SIG-M5 treated with dmso at 0.1 percent for 504 hours (cell line): ENCODE measurements around the gene RHBDL3.
"Not testable (repeated sequence)": the region's sequence is repeated elsewhere in the genome, so short reads cannot be mapped to it uniquely, and the experiment has no call there.

Source experiments
- DNase-seq: peaks from one replicate; lab custom pipeline; 2025; ENCODE audit not compliant: unreplicated experiment; lab: John Stamatoyannopoulos, UW

The RHBDL3 gene

GRCh38 chr17:32323046-32323445, 57.4 kb downstream of the RHBDL3 start:
- no peak for DNase-seq

GRCh38 chr17:32323811-32324491, 58.3 kb downstream of the RHBDL3 start:
- no peak for DNase-seq

GRCh38 chr17:32327911-32328310, 62.3 kb downstream of the RHBDL3 start:
- no peak for DNase-seq

DNA sequence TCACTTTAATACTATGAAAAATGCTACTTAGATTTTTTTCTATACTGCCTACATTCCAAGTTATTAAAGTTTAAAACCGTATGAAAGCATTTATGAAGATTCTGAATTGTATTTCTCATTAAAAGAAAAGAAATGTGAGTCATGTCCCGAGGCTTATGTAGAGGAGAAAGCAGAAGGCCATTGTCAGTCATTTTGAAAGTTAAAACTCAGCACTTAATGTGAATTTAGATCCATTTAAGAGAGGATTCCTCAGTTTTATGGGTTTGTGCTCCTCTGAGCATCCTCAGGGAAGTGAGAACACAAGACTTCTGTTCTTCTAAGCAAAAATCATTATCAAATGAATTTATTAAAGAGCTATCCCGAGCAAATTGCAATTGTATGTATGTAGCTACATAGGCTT, 64.5 kb downstream of the RHBDL3 start:
- no peak for DNase-seq

GRCh38 chr17:32331243-32332040, 65.8 kb downstream of the RHBDL3 start:
- DNase-seq = peak; percentile 59

DNA sequence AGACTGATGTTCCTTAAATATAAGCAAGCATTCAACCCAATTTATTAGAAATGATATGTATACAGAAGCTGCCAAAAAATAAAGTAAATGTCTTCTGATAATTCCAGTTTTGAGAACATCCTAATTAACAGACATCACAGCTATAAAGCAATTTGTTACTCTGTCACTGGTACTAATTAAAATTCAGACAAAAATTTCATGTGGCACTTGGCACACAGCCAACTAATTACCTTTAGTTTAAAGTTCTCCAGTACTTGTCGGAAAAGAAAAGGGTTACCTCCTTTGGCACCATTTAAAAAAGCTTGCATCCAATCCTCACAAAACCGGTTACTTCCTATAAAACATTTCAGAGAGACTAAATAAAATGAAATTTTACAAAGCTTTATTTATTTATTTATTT, 67.6 kb downstream of the RHBDL3 start:
- no peak for DNase-seq

DNA sequence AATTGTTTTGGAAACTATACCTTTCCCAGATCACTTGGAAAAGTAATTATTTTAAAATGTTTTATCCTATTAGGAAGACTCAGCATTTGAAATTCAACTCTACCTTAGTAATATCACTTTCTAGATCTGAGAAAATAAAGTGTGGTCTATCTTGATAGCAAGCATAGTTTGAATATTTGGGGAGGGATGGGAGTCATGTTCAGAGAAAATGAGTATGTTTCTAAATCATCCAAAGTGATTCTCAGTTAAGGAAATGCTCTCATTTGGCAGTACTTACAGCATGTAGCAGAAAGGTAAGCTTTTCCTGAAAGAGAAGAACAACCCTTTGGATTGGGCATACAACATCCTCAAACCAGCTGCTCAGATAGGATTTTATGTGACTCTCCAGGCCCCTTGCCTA, 69.4 kb downstream of the RHBDL3 start:
- no peak for DNase-seq

DNA sequence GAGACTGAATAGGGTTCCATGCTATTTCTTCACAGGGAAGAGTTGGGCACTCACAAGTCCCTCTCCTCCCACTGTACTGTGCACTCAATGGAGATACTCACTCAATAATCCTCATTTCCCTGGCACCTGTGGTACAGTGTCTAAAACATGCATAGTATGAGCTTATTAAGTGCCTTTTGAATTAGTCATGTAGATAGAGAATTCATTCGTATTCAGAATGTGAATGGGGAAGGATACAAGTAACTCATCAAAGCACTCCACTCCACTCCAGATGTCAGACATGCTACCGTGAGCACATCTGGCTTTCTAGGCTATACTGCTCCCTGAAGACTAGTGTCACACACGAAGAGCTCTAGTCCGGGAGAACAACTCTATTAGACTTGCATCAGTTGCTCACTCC, 70.1 kb downstream of the RHBDL3 start:
- DNase-seq = no peak

DNA sequence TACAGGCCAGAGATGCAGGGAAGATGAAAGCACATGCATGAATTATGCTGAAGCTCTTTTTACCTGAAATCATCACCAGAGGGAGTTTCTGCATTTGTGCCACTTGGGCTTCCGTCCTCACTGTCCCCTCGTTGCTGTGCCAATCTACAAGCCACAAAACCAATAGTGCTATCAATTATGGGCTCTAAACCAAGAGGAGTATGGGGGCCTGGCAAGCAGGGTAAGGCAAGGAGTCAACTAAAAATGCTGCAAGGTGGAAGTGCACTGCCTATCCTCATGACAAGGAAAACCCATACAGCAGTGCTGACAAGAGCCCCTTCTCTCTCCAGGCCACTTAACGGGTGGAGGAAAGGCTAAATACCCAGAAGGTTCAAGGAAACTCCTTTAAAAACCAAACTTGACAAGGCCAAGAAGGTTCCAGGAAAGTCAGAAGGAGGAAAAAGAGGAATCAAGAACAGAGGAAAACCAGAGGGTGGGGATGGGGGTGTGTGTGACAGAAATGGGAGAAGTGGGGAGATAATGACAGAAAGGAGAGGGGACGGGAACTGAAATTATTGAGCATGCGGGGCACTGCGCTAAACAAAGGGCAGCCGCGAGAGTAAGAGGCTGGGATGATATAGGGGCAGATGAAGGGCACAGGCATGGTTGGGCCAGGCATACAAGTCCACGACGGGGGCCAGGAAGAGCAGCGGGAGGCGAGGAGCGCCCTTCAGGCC, 75.7 kb downstream of the RHBDL3 start:
- peak; percentile 63 for DNase-seq

DNA sequence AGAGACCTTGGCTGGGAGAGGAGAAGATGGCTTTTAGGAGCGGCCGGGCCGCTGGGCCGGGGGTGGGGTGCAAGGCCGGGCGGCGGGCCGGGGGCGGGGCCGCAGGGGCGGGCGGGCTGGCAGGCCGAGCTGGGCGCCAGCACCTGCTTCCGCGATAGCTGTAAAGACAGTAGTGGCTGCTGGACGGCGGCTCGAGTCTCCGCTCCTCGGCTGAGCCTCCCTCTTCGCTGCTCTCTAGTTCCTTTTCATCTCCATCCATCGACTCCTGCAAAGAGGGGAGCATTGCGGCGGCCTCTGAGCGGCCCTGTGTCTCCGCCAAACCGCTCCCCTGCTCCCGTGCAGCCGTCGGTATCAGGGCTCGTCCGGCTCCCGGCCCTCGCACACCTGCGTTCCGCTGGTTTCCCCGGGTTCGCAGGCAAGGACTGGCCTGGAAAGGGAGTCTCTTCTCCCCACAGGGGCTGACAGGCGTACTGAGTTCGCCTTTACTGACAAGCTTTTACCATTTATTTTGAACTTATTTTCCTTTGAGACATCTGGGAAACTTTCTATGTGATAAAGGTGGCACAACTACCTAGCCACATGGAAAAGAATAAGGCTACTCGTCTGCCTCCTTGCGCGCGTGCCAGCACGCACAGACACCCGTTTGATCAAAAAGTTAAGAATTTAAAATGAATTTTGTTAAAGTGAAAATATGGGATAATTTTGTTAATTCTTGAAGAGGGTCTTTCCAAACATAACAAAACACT, 76.4 kb downstream of the RHBDL3 start, which contains the start of gene C17orf75:
TSS of gene C17orf75 (minus strand) at position 317 of the 746 bp plus-strand sequence. CDS start at position 283, 34 bp downstream.
- DNase-seq = peak; percentile 72

DNA sequence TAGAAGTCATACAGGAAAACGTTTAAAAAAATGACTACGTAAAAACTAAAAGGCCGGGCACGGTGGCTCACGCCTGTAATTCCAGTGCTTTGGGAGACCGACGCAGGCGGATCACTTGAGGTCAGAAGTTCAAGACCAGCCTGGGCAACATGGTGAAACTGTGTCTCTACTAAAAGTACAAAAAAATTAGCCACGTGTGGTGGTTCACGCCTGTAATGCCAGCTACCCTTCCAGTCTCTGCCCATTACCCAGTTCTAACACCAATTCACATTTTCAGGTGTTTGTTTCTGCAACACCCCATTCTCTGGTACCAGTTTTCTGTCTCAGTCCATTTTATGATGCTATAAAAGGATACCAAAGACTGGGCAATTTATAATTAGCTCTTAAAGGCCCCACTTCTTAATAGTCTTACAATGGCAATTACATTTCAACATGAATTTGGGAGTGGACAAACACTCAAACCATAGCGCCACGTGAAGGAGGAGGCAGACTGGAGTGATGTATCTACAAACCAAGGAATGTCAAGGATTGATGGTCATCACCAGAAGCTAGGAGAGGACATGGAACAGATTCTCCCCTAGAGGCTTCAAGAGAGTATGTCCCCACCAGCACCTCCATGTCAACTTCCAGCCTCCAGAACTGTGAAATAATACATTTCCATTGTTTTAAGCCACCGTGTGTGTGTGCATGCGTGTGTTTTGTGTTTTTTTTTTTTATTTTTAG, 77.1 kb downstream of the RHBDL3 start:
- DNase-seq = no peak

GRCh38 chr17:32345951-32346600, 80.4 kb downstream of the RHBDL3 start:
- no peak for DNase-seq

- no peak for DNase-seq
Observed at GRCh38 chr17:32348483-32348800, 82.8 kb downstream of the RHBDL3 start.

GRCh38 chr17:32349503-32349853, 83.8 kb downstream of the RHBDL3 start:
- no peak for DNase-seq

- DNase-seq = peak; percentile 96
Observed at GRCh38 chr17:32349854-32350665, 84.4 kb downstream of the RHBDL3 start, which contains the start of gene ZNF207. TSS of gene ZNF207 (plus strand) at chr17:32350157. CDS start at chr17:32350286, 129 bp downstream.

DNA sequence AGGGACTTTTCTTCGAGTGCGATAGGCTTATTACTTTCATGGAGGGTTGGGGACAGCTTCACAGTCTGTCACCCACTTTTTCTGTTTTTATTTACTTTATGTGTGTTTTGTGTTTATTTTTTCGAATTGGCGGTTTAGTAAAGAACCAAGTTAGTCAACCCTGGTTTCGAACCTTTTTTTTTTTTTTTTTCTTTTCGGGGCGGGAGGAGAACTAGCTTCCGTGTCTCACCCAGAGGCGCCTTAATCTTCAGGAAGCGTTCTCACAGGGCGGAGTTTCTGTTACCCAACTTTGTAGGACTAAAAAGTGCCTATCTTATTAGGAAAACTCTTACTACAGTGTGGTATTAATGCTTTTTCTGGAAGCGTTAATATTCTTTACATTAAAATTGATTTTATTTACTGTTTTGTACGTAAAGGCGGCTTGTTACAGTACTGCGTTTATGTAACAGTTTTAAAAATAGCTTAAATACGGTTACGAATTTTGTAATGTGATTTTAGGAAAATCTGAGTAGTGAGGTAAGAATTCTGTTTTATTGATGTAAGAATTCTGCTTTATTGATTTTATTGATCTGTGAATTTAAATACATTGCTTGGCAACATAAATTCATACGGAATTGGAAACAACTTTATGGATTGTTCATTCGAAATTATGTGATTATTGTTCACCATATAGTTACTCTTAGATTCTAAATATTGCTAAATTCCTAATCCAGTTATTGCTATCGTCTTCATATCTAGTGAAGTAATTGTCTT, 85.2 kb downstream of the RHBDL3 start:
- peak; percentile 87 for DNase-seq

GRCh38 chr17:32352734-32353133, 87.1 kb downstream of the RHBDL3 start:
- DNase-seq = not testable (repeated sequence)

DNA sequence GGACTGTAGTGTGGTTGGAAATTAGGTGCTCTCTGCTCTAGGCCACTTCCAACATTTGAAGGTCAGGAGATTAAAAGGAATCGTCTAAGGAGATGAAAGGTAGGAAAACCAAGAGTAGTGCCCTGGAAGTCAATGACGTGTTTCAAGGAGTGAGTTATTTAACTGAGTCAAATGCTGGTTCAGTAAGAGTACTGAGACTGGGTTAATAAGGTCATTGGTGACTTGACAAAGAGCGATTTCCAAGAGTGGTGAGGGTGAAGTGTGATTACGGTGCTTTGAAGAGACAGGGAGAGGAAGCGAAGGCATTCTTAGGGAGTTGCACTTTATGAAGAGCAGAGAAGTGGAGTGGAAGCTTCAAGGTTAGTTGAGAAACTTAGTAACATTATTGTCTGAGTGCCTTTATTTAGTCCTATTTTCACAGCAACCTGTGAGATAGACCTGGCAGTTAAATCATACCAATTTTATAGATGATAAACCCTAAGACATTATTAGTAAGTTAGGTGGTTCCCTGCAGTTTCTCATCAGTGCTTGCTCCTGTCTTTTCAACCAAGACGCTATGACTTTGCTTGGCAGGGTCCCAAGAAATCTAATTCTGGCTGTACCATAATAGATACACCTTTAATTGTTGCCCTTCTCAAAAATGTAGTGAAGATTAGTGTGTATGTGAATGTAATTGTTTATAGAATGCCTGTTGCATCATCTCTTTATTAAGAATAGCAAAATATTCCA, 90.2 kb downstream of the RHBDL3 start:
- no peak for DNase-seq
